Fibroblast of gingiva (primary cell): ENCODE results near the gene CAMSAP3.
"Not testable (repeated sequence)": the region's sequence is repeated elsewhere in the genome, so short reads cannot be mapped to it uniquely, and the experiment has no call there.

Experiments used
- DNase-seq: peaks from one replicate; pipeline ENCODE4 v3.0.0-alpha.2; 2011; ENCODE audit warnings: low read depth

CAMSAP3 gene

GRCh38 chr19:7632340-7633203, 36.9 kb downstream of the CAMSAP3 start:
- DNase-seq = no peak

DNA sequence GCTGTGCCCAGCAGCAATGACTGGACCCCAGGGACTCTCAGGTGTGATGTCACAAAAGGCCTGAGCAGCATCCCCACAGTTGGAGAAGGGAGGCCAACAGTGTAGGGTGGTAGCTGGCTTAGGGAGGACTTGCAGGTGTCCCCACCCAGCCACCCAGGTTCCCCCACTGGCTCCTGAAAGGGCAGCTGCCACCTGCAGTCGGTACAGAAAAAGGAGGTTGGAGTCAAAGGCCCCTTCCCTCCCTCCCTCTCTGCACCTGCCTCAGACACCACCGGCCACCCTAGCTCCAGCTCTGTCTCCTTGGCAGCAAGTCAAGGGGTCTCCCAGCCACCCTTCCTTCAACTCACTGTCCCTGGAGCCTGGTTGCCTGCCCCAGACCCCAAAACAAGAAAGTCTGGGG, 38.0 kb downstream of the CAMSAP3 start, which contains the start of gene PCP2:
PCP2 (minus strand) TSS at position 22 of the 400 bp plus-strand sequence. CDS start 262 bp downstream, outside the sequence.
- no peak for DNase-seq

DNA sequence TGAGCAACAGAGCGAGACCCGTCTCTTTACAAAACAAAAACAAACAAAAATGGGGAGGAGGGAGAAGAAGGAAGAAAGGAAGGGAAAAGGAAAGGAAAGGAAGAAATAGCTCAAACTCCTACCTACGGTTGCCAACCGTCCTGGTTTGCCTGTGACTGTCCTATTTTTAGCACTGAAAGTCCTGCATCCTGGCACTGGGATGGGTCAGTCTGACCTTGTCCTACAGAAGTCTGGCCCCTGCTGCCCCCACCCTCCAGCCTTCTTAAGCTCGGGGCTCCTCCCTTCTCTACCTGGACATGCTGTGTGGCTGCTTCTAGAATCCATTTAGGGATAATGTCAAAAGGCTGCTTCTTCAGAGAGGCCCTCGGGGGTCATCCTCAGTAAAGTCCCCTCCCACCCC, 40.0 kb downstream of the CAMSAP3 start:
- no peak for DNase-seq

GRCh38 chr19:7636317-7636690, 40.6 kb downstream of the CAMSAP3 start:
- no peak for DNase-seq

GRCh38 chr19:7636691-7637373, 41.2 kb downstream of the CAMSAP3 start, which contains the start of gene STXBP2:
STXBP2 (plus strand) TSS chr19:7637110; CDS start chr19:7637150, 40 bp downstream.
- DNase-seq = no peak

DNA sequence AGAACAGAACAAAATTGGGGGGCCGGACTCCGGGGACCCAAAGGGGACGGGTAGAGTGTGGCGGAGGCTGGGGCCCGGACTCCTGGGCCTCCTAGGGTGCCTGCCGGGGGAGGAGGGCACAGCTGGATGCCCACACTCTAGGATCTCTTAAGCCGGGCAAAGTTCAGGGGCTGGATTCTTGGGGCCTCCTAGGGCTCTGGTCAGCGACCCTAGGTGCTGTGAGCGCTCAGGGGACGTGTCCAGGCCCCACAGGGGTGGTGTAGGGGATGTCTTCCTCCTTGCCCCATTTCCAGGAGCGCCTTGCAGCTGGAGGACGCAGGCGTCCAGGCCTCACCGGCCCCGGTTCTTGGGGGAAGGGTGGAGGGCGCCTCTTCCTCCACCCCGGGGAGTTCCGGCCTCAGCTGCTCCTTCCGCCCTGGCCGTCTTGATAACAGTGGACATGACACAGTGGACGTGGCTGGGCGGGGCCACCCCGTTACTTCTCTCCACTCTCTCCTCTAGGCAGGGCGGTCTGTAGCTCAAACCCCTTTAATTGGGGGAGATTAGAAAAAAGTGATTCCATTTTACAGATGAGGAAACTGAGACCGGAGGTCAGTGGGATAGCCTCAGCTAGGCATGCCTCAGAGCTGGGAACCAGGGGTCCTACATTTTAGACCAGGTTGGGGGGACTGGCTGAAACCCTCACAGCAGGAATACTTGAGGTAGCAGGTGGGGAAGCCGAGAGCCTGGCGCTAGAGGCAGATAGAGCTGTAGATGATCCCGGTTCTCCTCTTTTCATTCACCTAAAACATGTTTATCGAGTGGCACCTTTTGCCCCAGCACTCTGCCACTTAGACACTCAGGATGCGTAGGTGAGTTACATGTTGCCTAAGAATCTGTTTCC, 42.0 kb downstream of the CAMSAP3 start:
- DNase-seq = no peak

DNA sequence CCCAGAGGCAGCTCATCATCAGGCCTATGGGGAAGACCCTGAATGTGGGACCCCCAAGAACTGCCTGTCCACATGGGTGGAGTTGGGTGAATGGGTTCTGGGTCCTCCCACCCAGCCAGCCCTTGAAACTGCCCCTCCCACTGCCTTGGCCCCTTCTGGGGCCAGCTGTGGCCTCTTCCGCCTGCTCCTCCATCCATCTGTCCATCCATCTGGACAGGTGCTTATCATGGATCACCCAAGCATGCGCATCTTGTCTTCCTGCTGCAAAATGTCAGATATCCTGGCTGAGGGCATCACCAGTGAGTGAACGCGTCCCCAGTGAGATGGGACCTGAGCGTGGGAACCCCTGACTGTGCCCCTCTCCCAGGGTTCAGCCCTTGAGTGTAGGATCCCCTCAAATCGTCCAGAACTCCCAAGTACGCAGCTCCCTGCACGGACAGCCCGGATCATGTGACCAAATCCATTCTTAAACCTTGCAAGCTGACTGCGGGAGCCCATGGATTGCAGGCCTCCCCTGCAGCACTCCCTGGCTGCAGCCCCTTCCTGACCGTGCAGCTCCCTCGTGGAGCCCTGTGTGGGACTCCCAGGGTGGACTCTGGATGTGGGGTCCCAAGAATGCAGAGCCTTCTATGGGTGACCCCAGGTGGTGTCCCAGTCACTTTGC, 43.3 kb downstream of the CAMSAP3 start:
- no peak for DNase-seq

DNA sequence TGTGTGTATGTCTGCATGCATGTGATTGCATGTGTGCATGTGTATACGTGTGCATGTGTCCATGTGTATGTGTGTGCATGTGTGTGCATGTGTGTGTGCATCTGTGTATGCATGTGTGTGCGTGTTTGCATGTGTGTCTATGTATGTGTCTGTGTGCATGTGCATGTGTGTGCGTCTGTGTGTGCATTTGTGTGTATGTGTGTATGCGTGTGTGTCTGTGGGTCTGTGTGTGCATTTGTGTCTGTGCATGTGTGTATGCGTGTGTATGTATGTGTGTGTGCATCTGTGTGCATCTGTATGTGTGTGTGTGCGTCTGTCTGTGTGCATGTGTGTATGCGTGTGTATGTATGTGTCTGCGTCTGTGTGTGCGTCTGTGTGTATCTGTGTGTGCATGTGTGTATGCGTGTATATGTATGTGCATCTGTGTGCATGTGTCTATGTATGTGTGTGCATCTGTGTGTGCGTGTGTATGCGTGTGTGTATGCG, 44.2 kb downstream of the CAMSAP3 start:
- DNase-seq = no peak

DNA sequence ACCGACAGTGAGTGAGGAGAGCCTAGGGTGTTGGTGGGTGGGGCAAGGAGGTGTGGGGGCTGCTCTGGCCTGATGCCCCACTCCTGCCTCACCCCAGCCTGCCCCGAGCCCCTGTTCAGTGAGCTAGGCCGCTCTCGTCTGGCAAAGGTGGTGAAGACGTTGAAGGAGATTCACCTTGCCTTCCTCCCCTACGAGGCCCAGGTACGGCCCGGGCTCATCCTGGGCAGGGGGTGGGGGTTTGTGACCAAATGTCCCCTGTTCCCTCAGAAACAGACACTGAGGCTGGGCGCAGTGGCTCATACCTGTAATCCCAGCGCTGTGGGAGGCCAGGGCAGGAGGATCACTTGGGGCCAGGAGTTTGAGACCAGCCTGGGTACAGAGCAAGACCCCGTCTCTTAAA, 45.1 kb downstream of the CAMSAP3 start:
- DNase-seq = no peak

GRCh38 chr19:7641290-7642276, 45.9 kb downstream of the CAMSAP3 start:
- no peak for DNase-seq

DNA sequence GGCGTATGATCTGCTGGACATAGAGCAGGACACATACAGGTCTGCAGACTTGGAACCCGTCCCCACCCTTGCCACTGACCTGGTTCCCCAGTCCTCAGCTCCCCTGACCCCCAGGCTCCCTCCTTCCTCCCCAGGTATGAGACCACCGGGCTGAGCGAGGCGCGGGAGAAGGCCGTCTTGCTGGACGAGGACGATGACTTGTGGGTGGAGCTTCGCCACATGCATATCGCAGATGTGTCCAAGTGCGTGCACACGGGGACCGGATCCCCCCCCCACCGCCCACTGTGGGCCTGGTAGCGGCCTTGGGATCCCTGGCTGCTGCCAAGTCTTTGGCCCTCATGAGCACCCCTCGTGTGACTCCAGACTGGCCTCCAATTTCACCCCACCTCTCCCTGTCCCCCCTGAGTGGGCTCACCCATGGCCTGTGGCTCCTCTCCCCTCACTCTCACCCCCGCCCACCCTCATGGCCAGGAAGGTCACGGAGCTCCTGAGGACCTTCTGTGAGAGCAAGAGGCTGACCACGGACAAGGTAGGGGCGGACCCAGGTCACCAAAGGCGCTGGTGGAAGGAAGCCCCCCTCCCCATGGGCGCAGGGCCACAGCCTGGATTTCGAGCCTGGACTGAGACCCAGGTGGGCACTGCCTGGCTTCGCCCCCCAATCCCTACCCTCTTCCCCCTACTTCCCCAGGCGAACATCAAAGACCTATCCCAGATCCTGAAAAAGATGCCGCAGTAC, 46.8 kb downstream of the CAMSAP3 start:
- no peak for DNase-seq

GRCh38 chr19:7643031-7643415, 47.4 kb downstream of the CAMSAP3 start:
- DNase-seq = no peak

DNA sequence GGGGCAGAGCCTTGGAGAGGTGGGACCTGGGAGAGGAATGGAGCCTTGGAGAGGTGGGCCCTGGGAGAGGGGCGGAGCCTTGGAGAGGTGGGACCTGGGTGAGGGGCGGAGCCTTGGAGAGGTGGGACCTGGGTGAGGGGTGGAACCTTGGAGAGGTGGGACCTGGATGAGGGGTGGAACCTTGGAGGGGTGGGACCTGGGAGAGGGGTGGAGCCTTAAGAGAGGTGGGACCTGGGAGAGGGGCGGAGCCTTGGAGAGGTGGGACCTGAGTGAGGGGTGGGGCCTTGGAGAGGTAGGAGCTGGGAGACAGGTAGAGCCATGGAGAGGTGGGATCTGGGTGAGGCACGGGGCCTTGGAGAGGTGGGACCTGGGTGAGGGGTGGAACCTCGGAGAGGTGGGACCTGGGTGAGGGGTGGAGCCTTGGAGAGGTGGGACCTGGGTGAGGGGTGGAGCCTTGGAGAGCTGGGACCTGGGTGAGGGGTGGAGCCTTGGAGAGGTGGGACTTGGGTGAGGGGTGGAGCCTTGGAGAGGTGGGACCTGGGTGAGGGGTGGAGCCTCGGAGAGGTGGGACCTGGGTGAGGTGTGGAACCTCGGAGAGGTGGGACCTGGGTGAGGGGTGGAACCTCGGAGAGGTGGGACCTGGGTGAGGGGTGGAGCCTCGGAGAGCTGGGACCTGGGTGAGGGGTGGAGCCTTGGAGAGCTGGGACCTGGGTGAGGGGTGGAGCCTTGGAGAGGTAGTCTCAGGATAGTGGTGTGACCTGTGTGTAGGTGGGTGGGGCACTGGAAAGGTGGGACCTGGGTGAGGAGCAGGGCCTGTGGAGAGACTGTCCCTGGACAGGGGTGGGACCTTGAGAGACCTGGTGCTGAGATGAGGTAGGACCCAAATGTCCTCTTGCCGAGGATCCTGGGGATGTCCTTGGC, 48.2 kb downstream of the CAMSAP3 start:
- DNase-seq = not testable (repeated sequence)

- no peak for DNase-seq
Observed at GRCh38 chr19:7644550-7644877, 48.9 kb downstream of the CAMSAP3 start.

- no peak for DNase-seq
Observed at GRCh38 chr19:7645163-7645562, 49.5 kb downstream of the CAMSAP3 start.

GRCh38 chr19:7645656-7646425, 50.2 kb downstream of the CAMSAP3 start:
- DNase-seq = no peak

GRCh38 chr19:7646426-7646700, 50.7 kb downstream of the CAMSAP3 start:
- DNase-seq = no peak

DNA sequence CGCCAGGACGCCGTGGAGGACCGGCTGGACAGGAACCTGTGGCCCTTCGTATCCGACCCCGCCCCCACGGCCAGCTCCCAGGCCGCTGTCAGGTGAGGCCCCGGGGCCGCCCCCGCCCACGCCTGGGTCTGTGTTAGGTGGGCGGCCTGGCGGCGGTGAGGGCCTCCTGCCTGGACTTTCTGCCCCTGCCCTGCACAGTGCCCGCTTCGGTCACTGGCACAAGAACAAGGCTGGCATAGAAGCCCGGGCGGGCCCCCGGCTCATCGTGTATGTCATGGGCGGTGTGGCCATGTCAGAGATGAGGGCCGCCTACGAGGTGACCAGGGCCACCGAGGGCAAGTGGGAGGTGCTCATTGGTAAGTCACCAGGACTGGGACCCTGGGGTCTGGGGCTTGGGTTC, 51.5 kb downstream of the CAMSAP3 start:
- DNase-seq = no peak
